H1 (cell line): ENCODE data around the gene EPHA4. TPM values are rescaled to one million over a fixed set of nuclear protein-coding genes. Genes with fewer than 3 reads are reported as not detected.

Experiments
- BACH1 ChIP-seq: IDR thresholded peaks from 2 replicates; pipeline ENCODE4 v1.6.1; 2012; ENCODE audit warnings: low read length, improper control_type of control experiment
- CEBPB ChIP-seq: IDR thresholded peaks from 2 replicates; pipeline ENCODE4 v1.6.1; 2012; ENCODE audit warnings: low read depth, low read length
- CREB1 ChIP-seq: IDR thresholded peaks from 2 replicates; pipeline ENCODE4 v1.6.1; 2012; ENCODE audit warnings: inconsistent platforms
- EP300 ChIP-seq, 2 experiments: IDR thresholded peaks; 1 replicate in 1 of 2; 2 replicates in 1 of 2; pipeline ENCODE4 v1.6.1; 2011 to 2012; ENCODE audit warnings: low read depth in 2 of 2, low read length in 2 of 2, mild to moderate bottlenecking in 2 of 2, borderline replicate concordance in 1 of 2, inconsistent platforms in 1 of 2, moderate library complexity in 1 of 2
- EZH2 ChIP-seq: fragments of 200-600 bp; sonication (generic); IDR thresholded peaks from 2 replicates; pipeline ENCODE4 v1.7.1; 2012; ENCODE audit warnings: low read depth, mild to moderate bottlenecking, moderate library complexity, low read length, inconsistent platforms; ENCODE audit not compliant: severe bottlenecking
- FOSL1 ChIP-seq: IDR thresholded peaks from 2 replicates; pipeline ENCODE4 v1.6.1; 2011; ENCODE audit warnings: mild to moderate bottlenecking, low read depth, low read length, moderate library complexity; ENCODE audit not compliant: insufficient read depth
- GTF2F1 ChIP-seq: IDR thresholded peaks from 2 replicates; pipeline ENCODE4 v1.6.1; 2012; ENCODE audit warnings: low read depth, low read length, improper control_type of control experiment, borderline replicate concordance
- JUN ChIP-seq: IDR thresholded peaks from 2 replicates; pipeline ENCODE4 v1.6.1; 2011; ENCODE audit warnings: low read depth, mild to moderate bottlenecking, improper control_type of control experiment, low read length
- JUND ChIP-seq: IDR thresholded peaks from 2 replicates; pipeline ENCODE4 v1.6.1; 2011; ENCODE audit warnings: mild to moderate bottlenecking, improper control_type of control experiment, low read length
- KDM5A ChIP-seq: fragments of 200-600 bp; IDR thresholded peaks from 2 replicates; pipeline ENCODE4 v1.7.1; 2012; ENCODE audit warnings: mild to moderate bottlenecking, low read length, inconsistent platforms, mixed read lengths
- MAFK ChIP-seq: IDR thresholded peaks from 2 replicates; pipeline ENCODE4 v1.6.1; 2012; ENCODE audit warnings: low read depth, mild to moderate bottlenecking, improper control_type of control experiment, low read length
- NANOG ChIP-seq: IDR thresholded peaks from 2 replicates; pipeline ENCODE4 v1.6.1; 2011; ENCODE audit warnings: low read length, low read depth, mild to moderate bottlenecking, inconsistent platforms; ENCODE audit not compliant: insufficient read depth, poor library complexity, severe bottlenecking
- NRF1 ChIP-seq: IDR thresholded peaks from 2 replicates; pipeline ENCODE4 v1.6.1; 2011; ENCODE audit warnings: mild to moderate bottlenecking, low read depth, low read length, improper control_type of control experiment
- RNF2 ChIP-seq: fragments of 200-900, 300-1000 bp; sonication (generic); IDR thresholded peaks from 2 replicates; pipeline ENCODE4 v1.7.1; 2016; ENCODE audit warnings: borderline replicate concordance, low read depth, mild to moderate bottlenecking, antibody characterized with exemption, low read length; ENCODE audit not compliant: poor library complexity, severe bottlenecking; ENCODE audit errors: missing control alignments
- SP2 ChIP-seq: IDR thresholded peaks from 2 replicates; pipeline ENCODE4 v1.6.1; 2012; ENCODE audit warnings: mild to moderate bottlenecking, low read length, inconsistent platforms
- SP4 ChIP-seq: IDR thresholded peaks from 2 replicates; pipeline ENCODE4 v1.6.1; 2012; ENCODE audit warnings: low read length, inconsistent platforms
- SRF ChIP-seq: IDR thresholded peaks from 2 replicates; pipeline ENCODE4 v1.6.1; 2011; ENCODE audit warnings: mild to moderate bottlenecking, low read depth, low read length, moderate library complexity
- TAF7 ChIP-seq: optimal IDR thresholded peaks from 2 replicates; pipeline ENCODE3; 2011; ENCODE audit warnings: low read depth, mild to moderate bottlenecking, inconsistent platforms, low read length, moderate library complexity, borderline replicate concordance
- TEAD4 ChIP-seq: IDR thresholded peaks from 2 replicates; pipeline ENCODE4 v1.6.1; 2012; ENCODE audit warnings: low read depth, low read length, inconsistent platforms, mixed read lengths
- polyA plus RNA-seq, 7 experiments: library from polyadenylated mRNA; depleted of rRNA in 3 of 7; stranded (reverse) in 5 of 7; unstranded in 2 of 7; fragments of >200 nt in 5 of 7; fragments of 200-250 nt in 2 of 7; gene quantifications; 1 replicate in 5 of 7; 2 replicates in 1 of 7; 4 replicates in 1 of 7; pipeline versions ENCODE4 v1.2.1 to v1.2.3, GENCODE V29; 2011 to 2013; ENCODE audit warnings: missing spikeins in 2 of 7, mixed read lengths in 2 of 7
- total RNA-seq: library from RNA; stranded (reverse); fragmentation: NEBNext Ultra II Directional; extraction: Animal tissue kit (Norgen Biotek cat#: 25700); gene quantifications from 2 replicates; pipeline ENCODE4 v1.2.1, GENCODE V29; 2021
- TF ChIP-seq, protein P1 (sequence below): IDR thresholded peaks from 2 replicates; pipeline ENCODE4 v1.6.1; 2011; ENCODE audit warnings: low read length, improper control_type of control experiment
- TF ChIP-seq, protein P2 (sequence below), 3 experiments: IDR thresholded peaks; 1 replicate in 2 of 3; 2 replicates in 1 of 3; pipeline versions ENCODE4 v1.5.1 to v1.6.1; 2011; ENCODE audit warnings: low read length in 3 of 3, mild to moderate bottlenecking in 3 of 3, inconsistent platforms in 2 of 3, low read depth in 1 of 3, moderate library complexity in 1 of 3; ENCODE audit not compliant: insufficient read depth in 1 of 3; ENCODE audit errors: control extremely low read depth in 1 of 3

EPHA4 gene
- total and polyA plus RNA-seq, 2 of the 8 experiments (the other 6 are each of a cell fraction or from before 2014, with no cell fraction given), result 4.3 to 5.7 TPM

DNA sequence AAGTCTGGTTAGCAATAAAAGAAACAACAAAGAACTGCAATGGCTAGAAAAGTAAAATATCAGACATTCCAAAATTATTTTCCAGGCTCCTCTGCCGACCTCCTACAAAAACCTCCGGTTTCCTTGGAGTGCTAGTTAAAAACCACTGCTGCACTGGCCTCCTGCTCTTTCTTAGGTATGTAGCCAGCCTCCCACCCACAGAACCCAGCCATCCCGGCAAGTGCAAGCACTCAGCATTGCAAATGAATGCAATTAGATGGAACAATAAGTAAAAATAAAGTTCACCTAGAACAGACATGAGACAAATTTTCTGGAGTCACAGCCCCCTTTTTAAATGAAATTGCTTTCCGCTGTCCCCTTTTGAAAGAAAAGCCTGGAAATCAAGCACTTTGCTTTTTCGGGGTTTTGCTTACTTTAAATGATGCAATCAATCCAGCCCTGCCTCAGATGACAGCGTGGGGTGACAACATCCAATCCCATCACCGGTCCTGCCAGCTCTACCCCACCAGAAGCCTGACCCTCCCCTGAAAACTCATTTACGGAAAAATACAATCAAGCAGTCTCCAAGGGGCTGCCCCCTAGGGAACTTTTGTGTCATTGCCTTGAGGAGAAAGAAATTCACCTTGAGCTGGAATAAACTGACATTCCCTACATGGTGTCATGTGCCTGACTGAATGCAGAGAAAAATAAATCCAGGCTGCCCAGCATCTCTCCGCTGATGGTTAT is 199.8 kb downstream of the EPHA4 start (continued):
- no peak for TF ChIP-seq SRF
- TF ChIP-seq, protein P1, sequence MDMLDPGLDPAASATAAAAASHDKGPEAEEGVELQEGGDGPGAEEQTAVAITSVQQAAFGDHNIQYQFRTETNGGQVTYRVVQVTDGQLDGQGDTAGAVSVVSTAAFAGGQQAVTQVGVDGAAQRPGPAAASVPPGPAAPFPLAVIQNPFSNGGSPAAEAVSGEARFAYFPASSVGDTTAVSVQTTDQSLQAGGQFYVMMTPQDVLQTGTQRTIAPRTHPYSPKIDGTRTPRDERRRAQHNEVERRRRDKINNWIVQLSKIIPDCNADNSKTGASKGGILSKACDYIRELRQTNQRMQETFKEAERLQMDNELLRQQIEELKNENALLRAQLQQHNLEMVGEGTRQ, result no peak
- TF ChIP-seq EZH2, result no peak
- no peak for TF ChIP-seq EP300 (IDR thresholded peaks at IDR 0.05; ENCODE audit: borderline replicate concordance in 1 of 2, low read depth in 2 of 2, low read length in 2 of 2)
- TF ChIP-seq, protein P2, sequence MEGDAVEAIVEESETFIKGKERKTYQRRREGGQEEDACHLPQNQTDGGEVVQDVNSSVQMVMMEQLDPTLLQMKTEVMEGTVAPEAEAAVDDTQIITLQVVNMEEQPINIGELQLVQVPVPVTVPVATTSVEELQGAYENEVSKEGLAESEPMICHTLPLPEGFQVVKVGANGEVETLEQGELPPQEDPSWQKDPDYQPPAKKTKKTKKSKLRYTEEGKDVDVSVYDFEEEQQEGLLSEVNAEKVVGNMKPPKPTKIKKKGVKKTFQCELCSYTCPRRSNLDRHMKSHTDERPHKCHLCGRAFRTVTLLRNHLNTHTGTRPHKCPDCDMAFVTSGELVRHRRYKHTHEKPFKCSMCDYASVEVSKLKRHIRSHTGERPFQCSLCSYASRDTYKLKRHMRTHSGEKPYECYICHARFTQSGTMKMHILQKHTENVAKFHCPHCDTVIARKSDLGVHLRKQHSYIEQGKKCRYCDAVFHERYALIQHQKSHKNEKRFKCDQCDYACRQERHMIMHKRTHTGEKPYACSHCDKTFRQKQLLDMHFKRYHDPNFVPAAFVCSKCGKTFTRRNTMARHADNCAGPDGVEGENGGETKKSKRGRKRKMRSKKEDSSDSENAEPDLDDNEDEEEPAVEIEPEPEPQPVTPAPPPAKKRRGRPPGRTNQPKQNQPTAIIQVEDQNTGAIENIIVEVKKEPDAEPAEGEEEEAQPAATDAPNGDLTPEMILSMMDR (IDR thresholded peaks at IDR 0.05; ENCODE audit: control extremely low read depth in 1 of 3, insufficient read depth in 1 of 3, low read depth in 1 of 3, low read length in 3 of 3), result peak in 2 of 3 experiments; percentile 43 to 65; a peak in 3 of 4 replicates
- TF ChIP-seq TEAD4, result no peak
- no peak for TF ChIP-seq JUN
- TF ChIP-seq SP4, result no peak
- no peak for TF ChIP-seq NANOG
- no peak for TF ChIP-seq KDM5A
- no peak for TF ChIP-seq RNF2
- no peak for TF ChIP-seq GTF2F1
- TF ChIP-seq TAF7, result no peak
- no peak for TF ChIP-seq NRF1
- TF ChIP-seq FOSL1, result no peak
- TF ChIP-seq SP2, result no peak
- TF ChIP-seq CREB1, result 0 out of 2 replicates have a peak, but pooled peaks have one; percentile 4
- peak; percentile 78; the same call in 1 of the 2 replicates for TF ChIP-seq JUND
- TF ChIP-seq BACH1, result no peak
- TF ChIP-seq CEBPB, result peak; percentile 95
- no peak for TF ChIP-seq MAFK
